ENCODE data around the gene MYBL2. TPM values are rescaled to one million over a fixed set of nuclear protein-coding genes. Genes with fewer than 3 reads are reported as not detected.

MYBL2 gene
- total RNA-seq, 1 donor from 2014 or later, result 3.1 TPM

- H3K4me3 ChIP-seq (ENCODE audit: low read length in 3 of 3), result peak overlapping the region in 1 of 3 donors; percentile 45
Measured at GRCh38 chr20:43681468-43681942, 14.6 kb downstream of the MYBL2 start.

GRCh38 chr20:43681991-43682410 is 15.1 kb downstream of the MYBL2 start:
- H3K9me3 ChIP-seq (ENCODE audit: control insufficient read depth in 3 of 3, low read length in 3 of 3), result no peaks in the 10 kb centered on the region
- no peaks in the 10 kb centered on the region for H3K27me3 ChIP-seq (ENCODE audit: control insufficient read depth in 3 of 3, insufficient read depth in 3 of 3, low read length in 3 of 3)
- H3K27ac ChIP-seq (ENCODE audit: low read depth, low read length), result no peak overlapping the region
- H3K4me1 ChIP-seq (ENCODE audit: control insufficient read depth in 3 of 3, insufficient read depth in 3 of 3, low read length in 3 of 3), result peaks cover 2 to 8% (median 5%) of the 10 kb centered on the region in 3 donors
- H3K4me3 ChIP-seq (ENCODE audit: low read length in 3 of 3), result no peak overlapping the region
- H3K9ac ChIP-seq (ENCODE audit: low read depth in 1 of 3, low read length in 3 of 3), result no peak overlapping the region
- no peaks in the 10 kb centered on the region for H3K36me3 ChIP-seq (ENCODE audit: control insufficient read depth in 3 of 3, insufficient read depth in 3 of 3, low read length in 3 of 3)

More at GRCh38 chr20:43681468-43681942, 14.6 kb downstream of the MYBL2 start:
- H3K9ac ChIP-seq (ENCODE audit: low read depth in 1 of 3, low read length in 3 of 3), result no peak overlapping the region
- H3K27ac ChIP-seq (ENCODE audit: low read depth, low read length), result no peak overlapping the region
- no peaks in the 10 kb centered on the region for H3K27me3 ChIP-seq (ENCODE audit: control insufficient read depth in 3 of 3, insufficient read depth in 3 of 3, low read length in 3 of 3)
- peaks cover 2 to 8% (median 5%) of the 10 kb centered on the region in 3 donors for H3K4me1 ChIP-seq (ENCODE audit: control insufficient read depth in 3 of 3, insufficient read depth in 3 of 3, low read length in 3 of 3)
- no peaks in the 10 kb centered on the region for H3K9me3 ChIP-seq (ENCODE audit: control insufficient read depth in 3 of 3, low read length in 3 of 3)
- H3K36me3 ChIP-seq (ENCODE audit: control insufficient read depth in 3 of 3, insufficient read depth in 3 of 3, low read length in 3 of 3), result no peaks in the 10 kb centered on the region

GRCh38 chr20:43682446-43682845 is 15.5 kb downstream of the MYBL2 start:
- H3K27ac ChIP-seq (ENCODE audit: low read depth, low read length), result no peak overlapping the region
- no peaks in the 10 kb centered on the region for H3K27me3 ChIP-seq (ENCODE audit: control insufficient read depth in 3 of 3, insufficient read depth in 3 of 3, low read length in 3 of 3)
- no peak overlapping the region for H3K4me3 ChIP-seq (ENCODE audit: low read length in 3 of 3)
- H3K9ac ChIP-seq (ENCODE audit: low read depth in 1 of 3, low read length in 3 of 3), result no peak overlapping the region
- no peaks in the 10 kb centered on the region for H3K36me3 ChIP-seq (ENCODE audit: control insufficient read depth in 3 of 3, insufficient read depth in 3 of 3, low read length in 3 of 3)
- H3K9me3 ChIP-seq (ENCODE audit: control insufficient read depth in 3 of 3, low read length in 3 of 3), result no peaks in the 10 kb centered on the region
- peaks cover 2 to 8% (median 5%) of the 10 kb centered on the region in 3 donors for H3K4me1 ChIP-seq (ENCODE audit: control insufficient read depth in 3 of 3, insufficient read depth in 3 of 3, low read length in 3 of 3)

GRCh38 chr20:43686820-43687219 is 19.9 kb downstream of the MYBL2 start:
- H3K4me1 ChIP-seq (ENCODE audit: control insufficient read depth in 3 of 3, insufficient read depth in 3 of 3, low read length in 3 of 3), result peaks cover 0 to 3% (median under 1%) of the 10 kb centered on the region in 3 donors
- no peak overlapping the region for H3K27ac ChIP-seq (ENCODE audit: low read depth, low read length)
- H3K9ac ChIP-seq (ENCODE audit: low read depth in 1 of 3, low read length in 3 of 3), result no peak overlapping the region

GRCh38 chr20:43689165-43689564 is 22.3 kb downstream of the MYBL2 start:
- H3K4me3 ChIP-seq (ENCODE audit: low read length in 3 of 3), result no peak overlapping the region
- no peaks in the 10 kb centered on the region for H3K27me3 ChIP-seq (ENCODE audit: control insufficient read depth in 3 of 3, insufficient read depth in 3 of 3, low read length in 3 of 3)
- H3K27ac ChIP-seq (ENCODE audit: low read depth, low read length), result no peak overlapping the region
- H3K36me3 ChIP-seq (ENCODE audit: control insufficient read depth in 3 of 3, insufficient read depth in 3 of 3, low read length in 3 of 3), result no peaks in the 10 kb centered on the region
- no peak overlapping the region for H3K9ac ChIP-seq (ENCODE audit: low read depth in 1 of 3, low read length in 3 of 3)
- no peaks in the 10 kb centered on the region for H3K4me1 ChIP-seq (ENCODE audit: control insufficient read depth in 3 of 3, insufficient read depth in 3 of 3, low read length in 3 of 3)
- H3K9me3 ChIP-seq (ENCODE audit: control insufficient read depth in 3 of 3, low read length in 3 of 3), result no peaks in the 10 kb centered on the region

More at GRCh38 chr20:43686820-43687219, 19.9 kb downstream of the MYBL2 start:
- Histone ChIP-seq H3K36me3 (ENCODE audit: control insufficient read depth in 3 of 3, insufficient read depth in 3 of 3, low read length in 3 of 3) (no peaks in the 10 kb centered on the region), H3K27me3 (ENCODE audit: control insufficient read depth in 3 of 3, insufficient read depth in 3 of 3, low read length in 3 of 3) (no peaks in the 10 kb centered on the region), H3K4me3 (ENCODE audit: low read length in 3 of 3) (no peak overlapping the region), H3K9me3 (ENCODE audit: control insufficient read depth in 3 of 3, low read length in 3 of 3) (no peaks in the 10 kb centered on the region)

- no peak overlapping the region for H3K9ac ChIP-seq (ENCODE audit: low read depth in 1 of 3, low read length in 3 of 3)
- no peaks in the 10 kb centered on the region for H3K4me1 ChIP-seq (ENCODE audit: control insufficient read depth in 3 of 3, insufficient read depth in 3 of 3, low read length in 3 of 3)
- no peaks in the 10 kb centered on the region for H3K27me3 ChIP-seq (ENCODE audit: control insufficient read depth in 3 of 3, insufficient read depth in 3 of 3, low read length in 3 of 3)
- no peaks in the 10 kb centered on the region for H3K9me3 ChIP-seq (ENCODE audit: control insufficient read depth in 3 of 3, low read length in 3 of 3)
- H3K36me3 ChIP-seq (ENCODE audit: control insufficient read depth in 3 of 3, insufficient read depth in 3 of 3, low read length in 3 of 3), result no peaks in the 10 kb centered on the region
- H3K27ac ChIP-seq (ENCODE audit: low read depth, low read length), result no peak overlapping the region
- H3K4me3 ChIP-seq (ENCODE audit: low read length in 3 of 3), result no peak overlapping the region
Measured at GRCh38 chr20:43690943-43691598, 24.2 kb downstream of the MYBL2 start.

GRCh38 chr20:43691928-43692524 is 25.1 kb downstream of the MYBL2 start:
- no peaks in the 10 kb centered on the region for H3K36me3 ChIP-seq (ENCODE audit: control insufficient read depth in 3 of 3, insufficient read depth in 3 of 3, low read length in 3 of 3)
- no peak overlapping the region for H3K4me3 ChIP-seq (ENCODE audit: low read length in 3 of 3)
- H3K9me3 ChIP-seq (ENCODE audit: control insufficient read depth in 3 of 3, low read length in 3 of 3), result no peaks in the 10 kb centered on the region
- H3K27ac ChIP-seq (ENCODE audit: low read depth, low read length), result no peak overlapping the region
- H3K4me1 ChIP-seq (ENCODE audit: control insufficient read depth in 3 of 3, insufficient read depth in 3 of 3, low read length in 3 of 3), result no peaks in the 10 kb centered on the region
- H3K9ac ChIP-seq (ENCODE audit: low read depth in 1 of 3, low read length in 3 of 3), result no peak overlapping the region
- H3K27me3 ChIP-seq (ENCODE audit: control insufficient read depth in 3 of 3, insufficient read depth in 3 of 3, low read length in 3 of 3), result no peaks in the 10 kb centered on the region

GRCh38 chr20:43694763-43695162 is 27.8 kb downstream of the MYBL2 start:
- Histone ChIP-seq H3K9me3 (ENCODE audit: control insufficient read depth in 3 of 3, low read length in 3 of 3) (no peaks in the 10 kb centered on the region), H3K36me3 (ENCODE audit: control insufficient read depth in 3 of 3, insufficient read depth in 3 of 3, low read length in 3 of 3) (no peaks in the 10 kb centered on the region), H3K27me3 (ENCODE audit: control insufficient read depth in 3 of 3, insufficient read depth in 3 of 3, low read length in 3 of 3) (no peaks in the 10 kb centered on the region), H3K4me3 (ENCODE audit: low read length in 3 of 3) (no peak overlapping the region), H3K27ac (ENCODE audit: low read depth, low read length) (no peak overlapping the region), H3K9ac (ENCODE audit: low read depth in 1 of 3, low read length in 3 of 3) (no peak overlapping the region), H3K4me1 (ENCODE audit: control insufficient read depth in 3 of 3, insufficient read depth in 3 of 3, low read length in 3 of 3) (no peaks in the 10 kb centered on the region)

GRCh38 chr20:43695571-43695970 is 28.7 kb downstream of the MYBL2 start:
- Histone ChIP-seq H3K9me3 (ENCODE audit: control insufficient read depth in 3 of 3, low read length in 3 of 3) (no peaks in the 10 kb centered on the region), H3K4me1 (ENCODE audit: control insufficient read depth in 3 of 3, insufficient read depth in 3 of 3, low read length in 3 of 3) (no peaks in the 10 kb centered on the region), H3K9ac (ENCODE audit: low read depth in 1 of 3, low read length in 3 of 3) (no peak overlapping the region), H3K36me3 (ENCODE audit: control insufficient read depth in 3 of 3, insufficient read depth in 3 of 3, low read length in 3 of 3) (no peaks in the 10 kb centered on the region), H3K27me3 (ENCODE audit: control insufficient read depth in 3 of 3, insufficient read depth in 3 of 3, low read length in 3 of 3) (no peaks in the 10 kb centered on the region), H3K27ac (ENCODE audit: low read depth, low read length) (no peak overlapping the region), H3K4me3 (ENCODE audit: low read length in 3 of 3) (no peak overlapping the region)

GRCh38 chr20:43699941-43700565 is 33.1 kb downstream of the MYBL2 start:
- H3K36me3 ChIP-seq (ENCODE audit: control insufficient read depth in 3 of 3, insufficient read depth in 3 of 3, low read length in 3 of 3), result no peaks in the 10 kb centered on the region
- H3K27ac ChIP-seq (ENCODE audit: low read depth, low read length), result no peak overlapping the region
- no peaks in the 10 kb centered on the region for H3K27me3 ChIP-seq (ENCODE audit: control insufficient read depth in 3 of 3, insufficient read depth in 3 of 3, low read length in 3 of 3)
- no peaks in the 10 kb centered on the region for H3K9me3 ChIP-seq (ENCODE audit: control insufficient read depth in 3 of 3, low read length in 3 of 3)
- H3K4me3 ChIP-seq (ENCODE audit: low read length in 3 of 3), result no peak overlapping the region
- H3K4me1 ChIP-seq (ENCODE audit: control insufficient read depth in 3 of 3, insufficient read depth in 3 of 3, low read length in 3 of 3), result no peaks in the 10 kb centered on the region
- no peak overlapping the region for H3K9ac ChIP-seq (ENCODE audit: low read depth in 1 of 3, low read length in 3 of 3)
